BLaER1 treated with 17β-estradiol and CSF1 and Interleukin-3, amounts not matched to agents 10 nM and 100 nM (cell line): ENCODE results near the gene TMEM174.
"Not testable (repeated sequence)": the region's sequence is repeated elsewhere in the genome, so short reads cannot be mapped to it uniquely, and the experiment has no call there.

ENCODE experiments used
- H3K27ac ChIP-seq, 11 experiments: shearing (Covaris generic); formaldehyde crosslinking; 2 replicates each; pipeline ENCODE4 v1.8.1; 2022
- H3K27me3 ChIP-seq, 11 experiments: shearing (Covaris generic); formaldehyde crosslinking; 2 replicates each; pipeline ENCODE4 v1.8.1; 2022
- H3K36me3 ChIP-seq, 11 experiments: shearing (Covaris generic); formaldehyde crosslinking; 2 replicates each; pipeline ENCODE4 v1.8.1; 2022
- H3K4me1 ChIP-seq, 10 experiments: shearing (Covaris generic); formaldehyde crosslinking; 2 replicates each; pipeline ENCODE4 v1.8.1; 2022
- H3K4me2 ChIP-seq, 11 experiments: shearing (Covaris generic); formaldehyde crosslinking; 2 replicates each; pipeline ENCODE4 v1.8.1; 2022
- H3K4me3 ChIP-seq, 10 experiments: shearing (Covaris generic); formaldehyde crosslinking; 2 replicates each; pipeline ENCODE4 v1.8.1; 2022
- H3K9ac ChIP-seq, 11 experiments: shearing (Covaris generic); formaldehyde crosslinking; 2 replicates each; pipeline ENCODE4 v1.8.1; 2022
- H3K9me3 ChIP-seq, 11 experiments: shearing (Covaris generic); formaldehyde crosslinking; replicated peaks in 1 of 11; 2 replicates each; pipeline ENCODE4 v1.8.1; 2022
- H4K20me1 ChIP-seq, 11 experiments: shearing (Covaris generic); formaldehyde crosslinking; 2 replicates each; pipeline ENCODE4 v1.8.1; 2022
- Cebpa-rat ChIP-seq, 11 experiments: shearing (Covaris generic); IDR thresholded peaks; 2 replicates each; pipeline ENCODE4 v1.8.1; 2022

The TMEM174 gene

GRCh38 chr5:73218552-73219171 is 45.7 kb downstream of the TMEM174 start:
- no peak for TF ChIP-seq Cebpa-rat (IDR thresholded peaks at IDR 0.05)
- Histone ChIP-seq H3K9ac (no peak overlapping the region), H3K4me1 (no peaks in the 10 kb centered on the region), H3K36me3 (no peaks in the 10 kb centered on the region), H3K9me3 (peaks cover 0 to 5% (median 0%) of the 10 kb centered on the region in 11 experiments; a peak in 2 of 22 replicates), H3K27ac (no peak overlapping the region), H3K4me3 (no peak overlapping the region), H4K20me1 (no peaks in the 10 kb centered on the region; a peak in 1 of 22 replicates), H3K4me2 (no peak overlapping the region), H3K27me3 (peaks cover 0 to 21% (median 15%) of the 10 kb centered on the region in 11 experiments; a peak in 16 of 22 replicates)

GRCh38 chr5:73219336-73219735 is 46.3 kb downstream of the TMEM174 start:
- H3K4me1 ChIP-seq, H3K4me3 ChIP-seq, H3K4me2 ChIP-seq, H4K20me1 ChIP-seq, H3K27ac ChIP-seq, H3K36me3 ChIP-seq, H3K9ac ChIP-seq, H3K9me3 ChIP-seq: not testable (repeated sequence)
- peaks cover 0 to 21% (median 12%) of the 10 kb centered on the region in 11 experiments; a peak in 16 of 22 replicates for H3K27me3 ChIP-seq

- H3K9me3 ChIP-seq: peaks cover 0 to 3% (median 0%) of the 10 kb centered on the region in 11 experiments; a peak in 2 of 22 replicates
- no peak overlapping the region for H3K27ac ChIP-seq
- no peak for TF ChIP-seq Cebpa-rat (IDR thresholded peaks at IDR 0.05)
- no peaks in the 10 kb centered on the region for H3K36me3 ChIP-seq
- H3K4me2 ChIP-seq: no peak overlapping the region
- H3K4me3 ChIP-seq: no peak overlapping the region
- H3K9ac ChIP-seq: no peak overlapping the region
- H3K27me3 ChIP-seq: peaks cover 0 to 2% (median 0%) of the 10 kb centered on the region in 11 experiments; a peak in 1 of 22 replicates
- H3K4me1 ChIP-seq: peaks cover 0 to 9% (median 0%) of the 10 kb centered on the region in 10 experiments; a peak in 3 of 20 replicates
- H4K20me1 ChIP-seq: no peaks in the 10 kb centered on the region
These were observed 48.2 kb downstream of the TMEM174 start for GRCh38 chr5:73221161-73221560.

- Histone ChIP-seq H3K36me3 (no peaks in the 10 kb centered on the region), H3K27ac (no peak overlapping the region), H3K4me1 (peaks cover 0 to 9% (median 0%) of the 10 kb centered on the region in 10 experiments; a peak in 3 of 20 replicates), H4K20me1 (no peaks in the 10 kb centered on the region), H3K4me3 (no peak overlapping the region), H3K27me3 (no peaks in the 10 kb centered on the region), H3K9ac (no peak overlapping the region), H3K4me2 (no peak overlapping the region), H3K9me3 (no peaks in the 10 kb centered on the region)
- no peak for TF ChIP-seq Cebpa-rat (IDR thresholded peaks at IDR 0.05)
These were observed 48.7 kb downstream of the TMEM174 start for GRCh38 chr5:73221726-73222125.

GRCh38 chr5:73222173-73222572 is 49.2 kb downstream of the TMEM174 start:
- no peaks in the 10 kb centered on the region for H3K9me3 ChIP-seq
- H3K27ac ChIP-seq: no peak overlapping the region
- no peak overlapping the region for H3K4me3 ChIP-seq
- H4K20me1 ChIP-seq: no peaks in the 10 kb centered on the region
- no peak for TF ChIP-seq Cebpa-rat (IDR thresholded peaks at IDR 0.05)
- no peaks in the 10 kb centered on the region for H3K36me3 ChIP-seq
- no peak overlapping the region for H3K9ac ChIP-seq
- H3K27me3 ChIP-seq: no peaks in the 10 kb centered on the region
- H3K4me2 ChIP-seq: no peak overlapping the region
- H3K4me1 ChIP-seq: peaks cover 0 to 9% (median 0%) of the 10 kb centered on the region in 10 experiments; a peak in 3 of 20 replicates
